Fibroblast of lung (primary cell): ENCODE data around the gene CAST. TPM values are rescaled to one million over a fixed set of nuclear protein-coding genes. Genes with fewer than 3 reads are reported as not detected.
A peak's percentile ranks its signal among the peaks of the same experiment; 100 is the strongest.

Source experiments
- DNase-seq, 2 donors: peaks; one replicate each; pipeline versions ENCODE4 v3.0.0 to v3.0.0-alpha.2; 2010; ENCODE audit warnings: low read depth in 2 of 2
- H2AFZ ChIP-seq: 2 replicates; pipeline ENCODE4 v1.5.1; 2012; ENCODE audit warnings: low read length, control low read depth, inconsistent platforms
- H3K27ac ChIP-seq: 2 replicates; pipeline ENCODE4 v1.5.1; 2011; ENCODE audit warnings: low read length, control low read depth; ENCODE audit not compliant: insufficient read depth
- H3K27me3 ChIP-seq: 2 replicates; pipeline ENCODE4 v1.5.1; 2011; ENCODE audit warnings: mild to moderate bottlenecking, low read length; ENCODE audit not compliant: control insufficient read depth, insufficient read depth
- H3K36me3 ChIP-seq: 2 replicates; pipeline ENCODE4 v1.5.1; 2011; ENCODE audit warnings: low read length; ENCODE audit not compliant: control insufficient read depth, insufficient read depth
- H3K4me1 ChIP-seq: 2 replicates; pipeline ENCODE4 v1.5.1; 2011; ENCODE audit warnings: low read length; ENCODE audit not compliant: control insufficient read depth, insufficient read depth; ENCODE audit errors: extremely low read depth
- H3K4me2 ChIP-seq: 2 replicates; pipeline ENCODE4 v1.5.1; 2011; ENCODE audit warnings: low read length, control low read depth; ENCODE audit not compliant: insufficient read depth; ENCODE audit errors: extremely low read depth
- H3K4me3 ChIP-seq, 4 experiments: fragments of 200-600 bp in 1 of 4; sonication (generic) in 1 of 4; replicated peaks in 1 of 4; 2 replicates each; pipeline ENCODE4 v1.5.1; 2011 to 2016; ENCODE audit warnings: low read length in 4 of 4, low read depth in 3 of 4, mild to moderate bottlenecking in 3 of 4, control low read depth in 2 of 4, inconsistent platforms in 1 of 4, mixed read lengths in 1 of 4; ENCODE audit not compliant: insufficient read depth in 1 of 4; ENCODE audit errors: control extremely low read depth in 1 of 4
- H3K79me2 ChIP-seq: 2 replicates; pipeline ENCODE4 v1.5.1; 2012; ENCODE audit warnings: mild to moderate bottlenecking, low read length, inconsistent platforms; ENCODE audit not compliant: control insufficient read depth, insufficient read depth
- H3K9ac ChIP-seq: 2 replicates; pipeline ENCODE4 v1.5.1; 2011; ENCODE audit warnings: mild to moderate bottlenecking, low read length, control low read depth; ENCODE audit not compliant: insufficient read depth
- H3K9me3 ChIP-seq: 2 replicates; pipeline ENCODE4 v1.5.1; 2012; ENCODE audit warnings: low read depth, low read length; ENCODE audit not compliant: control insufficient read depth, insufficient read depth
- H4K20me1 ChIP-seq: 2 replicates; pipeline ENCODE4 v1.5.1; 2011; ENCODE audit warnings: low read length; ENCODE audit not compliant: control insufficient read depth, insufficient read depth; ENCODE audit errors: extremely low read depth
- EZH2 ChIP-seq: IDR thresholded peaks from 2 replicates; pipeline ENCODE4 v1.5.1; 2012; ENCODE audit warnings: low read length, control low read depth, mild to moderate bottlenecking; ENCODE audit errors: missing control alignments
- polyA plus RNA-seq, 2 donors: library from polyadenylated mRNA; depleted of rRNA in 1 of 2; stranded (reverse) in 1 of 2; unstranded in 1 of 2; fragments of >200 nt; gene quantifications; 2 replicates each; pipeline ENCODE4 v1.2.1, GENCODE V29; 2011 to 2012; ENCODE audit warnings: missing spikeins in 1 of 2
- total RNA-seq: library from RNA; depleted of rRNA; stranded (reverse); fragments of >200 nt; gene quantifications from 2 replicates; pipeline ENCODE4 v1.2.1, GENCODE V29; 2014
- TF ChIP-seq, protein P1 (sequence below), 2 donors: IDR thresholded peaks in 1 of 2; conservative IDR thresholded peaks in 1 of 2; 1 replicate in 1 of 2; 2 replicates in 1 of 2; pipeline ENCODE4 v1.5.1; 2011 to 2012; ENCODE audit warnings: low read length in 2 of 2, control low read depth in 1 of 2, inconsistent platforms in 1 of 2, low read depth in 1 of 2, mild to moderate bottlenecking in 1 of 2

CAST gene
- total and polyA plus RNA-seq, 2 donors (not counting 1 experiment from before 2014, with no cell fraction given): 203 to 378 TPM

DNA sequence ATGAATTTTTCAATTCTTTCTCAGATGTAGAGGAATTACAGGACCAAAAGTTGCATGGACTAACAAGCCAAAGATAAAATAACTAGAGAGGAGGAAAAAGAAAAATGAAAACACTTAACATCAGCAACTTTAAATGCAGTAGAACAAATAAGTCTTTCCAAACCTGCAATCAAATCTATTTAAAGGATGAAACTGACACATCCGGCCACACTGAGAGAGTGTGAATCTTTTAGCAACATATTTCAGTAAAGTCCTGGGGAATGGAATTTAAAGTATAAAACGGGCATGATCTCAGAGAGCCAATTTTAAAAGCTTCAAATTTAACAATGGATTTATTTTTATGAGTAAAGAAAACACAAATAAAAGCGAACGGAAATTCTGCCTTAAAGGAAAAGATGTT, 17.1 kb downstream of the CAST start:
- no peak for DNase-seq
- peaks cover 56% of the 10 kb centered on the region for H3K79me2 ChIP-seq
- H3K4me1 ChIP-seq: no peaks in the 10 kb centered on the region
- H3K36me3 ChIP-seq: peaks cover 1% of the 10 kb centered on the region
- no peaks in the 10 kb centered on the region for H3K27me3 ChIP-seq
- H3K9ac ChIP-seq: no peak overlapping the region
- no peaks in the 10 kb centered on the region for H4K20me1 ChIP-seq
- TF ChIP-seq, protein P1, sequence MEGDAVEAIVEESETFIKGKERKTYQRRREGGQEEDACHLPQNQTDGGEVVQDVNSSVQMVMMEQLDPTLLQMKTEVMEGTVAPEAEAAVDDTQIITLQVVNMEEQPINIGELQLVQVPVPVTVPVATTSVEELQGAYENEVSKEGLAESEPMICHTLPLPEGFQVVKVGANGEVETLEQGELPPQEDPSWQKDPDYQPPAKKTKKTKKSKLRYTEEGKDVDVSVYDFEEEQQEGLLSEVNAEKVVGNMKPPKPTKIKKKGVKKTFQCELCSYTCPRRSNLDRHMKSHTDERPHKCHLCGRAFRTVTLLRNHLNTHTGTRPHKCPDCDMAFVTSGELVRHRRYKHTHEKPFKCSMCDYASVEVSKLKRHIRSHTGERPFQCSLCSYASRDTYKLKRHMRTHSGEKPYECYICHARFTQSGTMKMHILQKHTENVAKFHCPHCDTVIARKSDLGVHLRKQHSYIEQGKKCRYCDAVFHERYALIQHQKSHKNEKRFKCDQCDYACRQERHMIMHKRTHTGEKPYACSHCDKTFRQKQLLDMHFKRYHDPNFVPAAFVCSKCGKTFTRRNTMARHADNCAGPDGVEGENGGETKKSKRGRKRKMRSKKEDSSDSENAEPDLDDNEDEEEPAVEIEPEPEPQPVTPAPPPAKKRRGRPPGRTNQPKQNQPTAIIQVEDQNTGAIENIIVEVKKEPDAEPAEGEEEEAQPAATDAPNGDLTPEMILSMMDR (conservative IDR thresholded peaks at IDR 0.05 in 1 of 2, IDR thresholded peaks at IDR 0.05 in 1 of 2; ENCODE audit: low read depth in 1 of 2, low read length in 2 of 2): no peak
- no peak for TF ChIP-seq EZH2
- no peak overlapping the region for H2AFZ ChIP-seq
- no peak overlapping the region for H3K4me2 ChIP-seq
- no peak overlapping the region for H3K27ac ChIP-seq
- no peaks in the 10 kb centered on the region for H3K9me3 ChIP-seq
- no peak overlapping the region for H3K4me3 ChIP-seq

DNA sequence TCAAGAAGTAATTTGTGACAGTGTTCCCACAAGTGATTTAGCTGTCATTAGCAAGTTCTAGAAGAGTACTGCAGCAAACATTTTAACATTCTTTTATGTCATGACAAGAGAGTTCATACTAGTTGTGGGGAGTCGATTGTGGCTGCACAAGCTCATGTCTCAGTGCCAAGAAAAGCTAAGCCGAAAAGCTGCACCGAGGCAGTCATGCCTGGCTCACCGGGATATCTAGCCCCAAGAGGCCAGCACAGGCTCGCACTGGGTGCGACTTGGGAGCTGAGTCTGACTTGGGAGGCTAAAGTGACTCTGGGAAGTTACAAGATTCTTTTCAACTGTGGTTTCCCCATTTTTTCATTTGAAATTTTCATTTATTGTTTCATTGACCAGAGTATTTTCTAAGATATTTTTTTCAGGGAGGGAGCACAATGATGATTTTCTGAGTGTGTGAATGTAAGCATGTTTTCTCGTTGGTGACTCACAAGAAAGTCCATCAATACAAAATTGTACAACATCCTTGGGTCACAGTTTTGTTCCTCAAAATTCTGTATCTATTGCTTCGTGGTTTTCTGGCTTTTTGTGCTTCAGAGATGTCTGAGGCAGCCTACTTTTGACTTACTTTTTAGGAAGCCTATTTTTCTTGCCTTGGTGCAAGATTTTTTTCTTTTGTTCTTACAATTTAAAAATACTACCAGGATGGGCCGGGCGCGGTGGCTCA, 18.7 kb downstream of the CAST start:
- Histone ChIP-seq H3K36me3 (peaks cover 1% of the 10 kb centered on the region), H3K9ac (no peak overlapping the region), H3K4me3 (no peak overlapping the region), H2AFZ (no peak overlapping the region), H3K4me1 (no peaks in the 10 kb centered on the region), H3K4me2 (no peak overlapping the region), H3K79me2 (peaks cover 45% of the 10 kb centered on the region), H3K27ac (no peak overlapping the region), H3K27me3 (no peaks in the 10 kb centered on the region), H3K9me3 (no peaks in the 10 kb centered on the region), H4K20me1 (no peaks in the 10 kb centered on the region)
- no peak for TF ChIP-seq EZH2
- TF ChIP-seq, protein P1 (conservative IDR thresholded peaks at IDR 0.05 in 1 of 2, IDR thresholded peaks at IDR 0.05 in 1 of 2; ENCODE audit: low read depth in 1 of 2, low read length in 2 of 2): no peak
- peak in 1 of 2 donors; percentile 67 for DNase-seq

DNA sequence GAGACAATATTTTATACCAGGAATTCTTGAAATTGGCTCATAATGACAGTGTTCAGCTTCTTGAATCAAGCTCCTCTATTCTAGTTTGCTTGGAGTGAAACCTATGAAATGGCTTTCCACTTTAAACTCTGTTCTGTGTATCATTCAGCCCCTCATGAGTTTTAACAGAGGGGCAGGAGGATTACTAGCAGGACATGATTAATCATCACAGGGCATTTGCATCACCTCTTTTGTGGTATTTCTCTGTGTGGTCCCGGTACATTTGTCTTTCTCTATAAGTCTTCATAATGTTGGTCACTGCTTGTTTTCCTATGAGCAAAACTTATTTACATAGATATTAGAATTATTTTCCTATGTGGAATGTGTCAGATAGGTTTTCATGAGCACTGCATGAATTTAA, 21.2 kb downstream of the CAST start:
- Histone ChIP-seq H3K4me3 (no peak overlapping the region), H3K27me3 (no peaks in the 10 kb centered on the region), H3K79me2 (peaks cover 49% of the 10 kb centered on the region), H3K9ac (no peak overlapping the region), H3K36me3 (no peaks in the 10 kb centered on the region), H3K4me1 (no peaks in the 10 kb centered on the region), H3K9me3 (no peaks in the 10 kb centered on the region), H2AFZ (no peak overlapping the region), H4K20me1 (no peaks in the 10 kb centered on the region), H3K27ac (no peak overlapping the region), H3K4me2 (no peak overlapping the region)
- TF ChIP-seq EZH2: no peak
- TF ChIP-seq, protein P1 (conservative IDR thresholded peaks at IDR 0.05 in 1 of 2, IDR thresholded peaks at IDR 0.05 in 1 of 2; ENCODE audit: low read depth in 1 of 2, low read length in 2 of 2): no peak
- DNase-seq: no peak
